Neuronal stem cell (in vitro differentiated cells): ENCODE results near the gene CGB1.
A peak's percentile ranks its signal among the peaks of the same experiment; 100 is the strongest.

Experiments
- DNase-seq: peaks from one replicate; pipeline ENCODE4 v3.0.0-alpha.2; 2013; ENCODE audit warnings: low spot score
- H2AFZ ChIP-seq: one replicate; pipeline ENCODE4 v1.6.1; 2013; ENCODE audit warnings: mild to moderate bottlenecking, low read length, inconsistent platforms
- H2AK5ac ChIP-seq: 2 replicates; pipeline ENCODE4 v1.6.1; 2013; ENCODE audit warnings: low read depth, mild to moderate bottlenecking, inconsistent platforms, low read length, moderate library complexity, mixed read lengths
- H2BK120ac ChIP-seq: 2 replicates; pipeline ENCODE4 v1.6.1; 2013; ENCODE audit warnings: low read depth, mild to moderate bottlenecking, inconsistent platforms, low read length, moderate library complexity, mixed read lengths
- H2BK12ac ChIP-seq: one replicate; pipeline ENCODE4 v1.6.1; 2013; ENCODE audit warnings: low read length, inconsistent platforms
- H2BK15ac ChIP-seq: 2 replicates; pipeline ENCODE4 v1.6.1; 2013; ENCODE audit warnings: mild to moderate bottlenecking, low read length, inconsistent platforms, mixed read lengths
- H2BK5ac ChIP-seq: one replicate; pipeline ENCODE4 v1.6.1; 2013; ENCODE audit warnings: inconsistent platforms, mild to moderate bottlenecking, low read length, moderate library complexity
- H3K14ac ChIP-seq: one replicate; pipeline ENCODE4 v1.6.1; 2013; ENCODE audit warnings: low read length, inconsistent platforms
- H3K18ac ChIP-seq: 2 replicates; pipeline ENCODE4 v1.6.1; 2013; ENCODE audit warnings: low read length, inconsistent platforms
- H3K23ac ChIP-seq: 2 replicates; pipeline ENCODE4 v1.6.1; 2013; ENCODE audit warnings: low read depth, mild to moderate bottlenecking, mixed read lengths, low read length, inconsistent platforms; ENCODE audit not compliant: poor library complexity
- H3K27ac ChIP-seq: replicated peaks from 3 replicates; pipeline ENCODE4 v1.5.1; 2013; ENCODE audit warnings: low read length, inconsistent platforms
- H3K27me3 ChIP-seq, 3 experiments: 2 replicates each; pipeline ENCODE4 v1.6.1; 2013; ENCODE audit warnings: low read length in 3 of 3, mild to moderate bottlenecking in 2 of 3, inconsistent platforms in 1 of 3, low read depth in 1 of 3, mixed read lengths in 1 of 3, moderate library complexity in 1 of 3; ENCODE audit not compliant: control insufficient read depth in 3 of 3, insufficient read depth in 3 of 3
- H3K36me3 ChIP-seq, 2 donors: replicated peaks in 1 of 2; 2 replicates each; pipeline ENCODE4 v1.6.1; 2013; ENCODE audit warnings: low read length in 2 of 2; ENCODE audit not compliant: control insufficient read depth in 2 of 2, insufficient read depth in 2 of 2
- H3K4ac ChIP-seq: 2 replicates; pipeline ENCODE4 v1.6.1; 2013; ENCODE audit warnings: inconsistent platforms, mild to moderate bottlenecking, low read length, moderate library complexity
- H3K4me1 ChIP-seq, 2 donors: 1 replicate in 1 of 2; 2 replicates in 1 of 2; pipeline ENCODE4 v1.6.1; 2013; ENCODE audit warnings: low read length in 2 of 2, low read depth in 1 of 2; ENCODE audit not compliant: control insufficient read depth in 2 of 2, insufficient read depth in 1 of 2
- H3K4me2 ChIP-seq: one replicate; pipeline ENCODE4 v1.6.1; 2013; ENCODE audit warnings: mild to moderate bottlenecking, low read length, inconsistent platforms; ENCODE audit not compliant: insufficient read depth, poor library complexity, severe bottlenecking
- H3K4me3 ChIP-seq, 2 donors: 2 replicates each; pipeline ENCODE4 v1.5.1; 2013; ENCODE audit warnings: low read length in 2 of 2, mild to moderate bottlenecking in 2 of 2, inconsistent platforms in 1 of 2, moderate library complexity in 1 of 2
- H3K79me1 ChIP-seq: one replicate; pipeline ENCODE4 v1.6.1; 2013; ENCODE audit warnings: low read depth, mild to moderate bottlenecking, inconsistent platforms, low read length, moderate library complexity
- H3K9ac ChIP-seq: one replicate; pipeline ENCODE4 v1.6.1; 2013; ENCODE audit warnings: mild to moderate bottlenecking, low read depth, low read length, inconsistent platforms; ENCODE audit not compliant: poor library complexity
- H3K9me3 ChIP-seq, 2 donors: replicated peaks in 1 of 2; 2 replicates each; pipeline versions ENCODE3 to v1.6.1; 2013; ENCODE audit warnings: low read length in 2 of 2, mild to moderate bottlenecking in 2 of 2, inconsistent platforms in 1 of 2, low read depth in 1 of 2, mixed read lengths in 1 of 2, moderate library complexity in 1 of 2; ENCODE audit not compliant: control insufficient read depth in 2 of 2, insufficient read depth in 1 of 2
- H4K8ac ChIP-seq: one replicate; pipeline ENCODE4 v1.6.1; 2013; ENCODE audit warnings: low read depth, mild to moderate bottlenecking, inconsistent platforms, low read length, moderate library complexity
- H4K91ac ChIP-seq: one replicate; pipeline ENCODE4 v1.6.1; 2013; ENCODE audit warnings: low read length, low read depth, mild to moderate bottlenecking, inconsistent platforms; ENCODE audit not compliant: poor library complexity
- WGBS, 2 donors: extraction: QIAGEN DNeasy Blood & Tissue Kit; methylation state at CpG; one replicate each; pipeline ENCODE4 v1.1.7; 2013; ENCODE audit warnings: missing lambda C conversion rate in 2 of 2, mixed read lengths in 1 of 2; ENCODE audit not compliant: insufficient read length in 2 of 2, insufficient replicate concordance in 1 of 2; ENCODE audit errors: extremely low coverage in 2 of 2; 5-methylcytosine and 5-hydroxymethylcytosine counted together

Gene CGB1

DNA sequence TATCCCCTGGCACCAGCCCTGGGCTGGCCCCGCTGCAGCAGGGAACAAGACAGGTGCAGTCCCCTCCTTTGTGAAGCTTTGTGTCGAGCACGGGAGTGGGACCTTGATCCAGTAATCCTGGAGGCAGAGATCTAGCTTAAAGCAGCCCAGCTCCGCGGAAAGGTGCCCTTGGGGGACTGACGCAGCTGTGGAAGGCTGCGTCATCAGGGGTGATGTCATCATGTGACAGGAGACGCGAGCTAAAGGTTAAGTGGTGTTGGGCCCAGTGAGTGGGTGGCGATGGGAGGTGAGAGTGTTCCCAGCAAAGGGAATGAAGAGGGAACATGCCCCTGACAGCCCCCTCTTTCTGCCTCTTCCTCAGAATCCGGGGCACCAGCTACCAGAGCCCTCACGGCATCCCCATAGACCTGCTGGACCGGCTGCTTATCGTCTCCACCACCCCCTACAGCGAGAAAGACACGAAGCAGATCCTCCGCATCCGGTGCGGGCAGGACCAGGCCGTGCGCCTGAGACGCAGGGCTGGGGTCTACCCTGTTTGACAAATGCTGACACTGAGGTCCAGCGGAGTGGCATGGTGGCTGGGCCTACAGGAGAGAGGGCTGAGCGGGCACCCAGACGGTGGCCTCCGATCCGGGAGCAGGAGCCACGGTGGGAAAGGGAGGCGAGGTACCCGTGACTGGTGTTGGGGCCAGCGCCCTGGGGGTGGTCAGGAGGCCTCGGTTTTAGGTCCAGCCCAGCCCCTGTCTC, 22.4 kb downstream of the CGB1 start:
- Histone ChIP-seq H3K36me3 (peaks cover 35 to 73% of the 10 kb centered on the region in 2 donors), H2BK120ac (no peak overlapping the region), H3K18ac (no peak overlapping the region), H3K9ac (peak overlapping the region; percentile 21), H2AK5ac (no peak overlapping the region), H2BK5ac (no peak overlapping the region), H2BK12ac (no peak overlapping the region), H3K14ac (no peak overlapping the region), H3K4me3 (no peak overlapping the region), H3K4ac (no peak overlapping the region), H4K8ac (no peak overlapping the region), H3K4me1 (peaks cover 0 to 2% of the 10 kb centered on the region in 2 donors), H3K79me1 (peaks cover 2% of the 10 kb centered on the region), H3K27ac (no peak overlapping the region), H3K23ac (peak overlapping the region; percentile 55), H3K27me3 (peaks cover 0 to 17% (median 0%) of the 10 kb centered on the region in 3 experiments), H4K91ac (no peak overlapping the region), H2BK15ac (no peak overlapping the region), H3K4me2 (no peak overlapping the region), H2AFZ (no peak overlapping the region), H3K9me3 (no peaks in the 10 kb centered on the region)
- no peak for DNase-seq
- no CpG with 5 or more reads among the region's 32 CpGs for WGBS, 2 donors

DNA sequence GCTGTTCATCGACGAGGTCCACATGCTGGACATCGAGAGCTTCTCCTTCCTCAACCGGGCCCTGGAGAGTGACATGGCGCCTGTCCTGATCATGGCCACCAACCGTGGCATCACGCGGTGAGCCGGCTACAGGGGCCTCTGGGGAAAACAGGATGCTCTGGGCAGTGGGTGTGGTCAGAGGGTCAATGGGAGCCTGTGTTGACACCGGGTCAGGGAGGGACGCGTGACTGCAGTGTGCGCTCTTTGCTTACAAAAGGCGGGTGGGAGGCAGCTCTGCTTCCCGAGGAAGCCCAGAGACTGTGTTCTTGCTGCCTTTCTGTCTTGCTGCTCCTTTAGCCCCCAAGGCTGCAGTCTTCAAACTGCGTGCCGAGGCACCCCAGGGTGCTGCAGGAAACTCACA, 25.5 kb downstream of the CGB1 start:
- Histone ChIP-seq H4K91ac (no peak overlapping the region), H3K23ac (no peak overlapping the region), H2AK5ac (no peak overlapping the region), H3K36me3 (peaks cover 49 to 85% of the 10 kb centered on the region in 2 donors), H3K4me1 (no peaks in the 10 kb centered on the region), H2BK5ac (no peak overlapping the region), H3K27me3 (no peaks in the 10 kb centered on the region), H3K18ac (no peak overlapping the region), H3K4me3 (no peak overlapping the region), H3K9ac (no peak overlapping the region), H2BK120ac (no peak overlapping the region), H3K4ac (no peak overlapping the region), H3K9me3 (no peaks in the 10 kb centered on the region), H3K4me2 (no peak overlapping the region), H4K8ac (no peak overlapping the region), H3K79me1 (peaks cover 5% of the 10 kb centered on the region), H2BK12ac (no peak overlapping the region), H3K14ac (no peak overlapping the region), H2BK15ac (no peak overlapping the region), H3K27ac (no peak overlapping the region), H2AFZ (no peak overlapping the region)
- no CpG with 5 or more reads among the region's 17 CpGs for WGBS, 2 donors
- DNase-seq, result no peak

DNA sequence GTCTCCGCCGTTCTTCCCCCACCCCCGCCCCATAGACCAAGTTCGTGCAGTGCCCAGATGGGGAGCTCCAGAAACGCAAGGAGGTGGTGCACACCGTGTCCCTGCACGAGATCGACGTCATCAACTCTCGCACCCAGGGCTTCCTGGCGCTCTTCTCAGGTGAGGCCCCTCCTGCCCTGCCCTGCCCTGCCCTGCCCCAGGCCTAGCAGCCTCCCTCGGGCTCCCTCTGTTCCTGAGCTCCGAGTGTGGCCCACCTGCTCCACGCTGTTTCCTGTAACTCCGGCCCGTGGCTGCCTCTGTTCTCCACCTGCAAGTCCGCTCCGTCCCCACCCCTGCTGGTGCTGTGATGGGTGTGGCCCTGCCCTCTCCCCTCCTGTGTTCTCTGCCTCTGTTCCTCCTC, 26.2 kb downstream of the CGB1 start:
- Histone ChIP-seq H3K9me3 (no peaks in the 10 kb centered on the region), H3K36me3 (peaks cover 49 to 84% of the 10 kb centered on the region in 2 donors), H3K4ac (no peak overlapping the region), H3K4me2 (no peak overlapping the region), H3K79me1 (peaks cover 5% of the 10 kb centered on the region), H3K18ac (no peak overlapping the region), H3K27ac (no peak overlapping the region), H2AFZ (no peak overlapping the region), H2BK12ac (no peak overlapping the region), H4K91ac (no peak overlapping the region), H3K23ac (no peak overlapping the region), H2BK5ac (no peak overlapping the region), H2BK120ac (no peak overlapping the region), H3K14ac (no peak overlapping the region), H3K27me3 (peaks cover 0 to 2% (median 0%) of the 10 kb centered on the region in 3 experiments), H3K4me3 (no peak overlapping the region), H3K9ac (no peak overlapping the region), H4K8ac (no peak overlapping the region), H3K4me1 (no peaks in the 10 kb centered on the region), H2AK5ac (no peak overlapping the region), H2BK15ac (no peak overlapping the region)
- no CpG with 5 or more reads among the region's 18 CpGs for WGBS, 2 donors
- DNase-seq, result no peak

DNA sequence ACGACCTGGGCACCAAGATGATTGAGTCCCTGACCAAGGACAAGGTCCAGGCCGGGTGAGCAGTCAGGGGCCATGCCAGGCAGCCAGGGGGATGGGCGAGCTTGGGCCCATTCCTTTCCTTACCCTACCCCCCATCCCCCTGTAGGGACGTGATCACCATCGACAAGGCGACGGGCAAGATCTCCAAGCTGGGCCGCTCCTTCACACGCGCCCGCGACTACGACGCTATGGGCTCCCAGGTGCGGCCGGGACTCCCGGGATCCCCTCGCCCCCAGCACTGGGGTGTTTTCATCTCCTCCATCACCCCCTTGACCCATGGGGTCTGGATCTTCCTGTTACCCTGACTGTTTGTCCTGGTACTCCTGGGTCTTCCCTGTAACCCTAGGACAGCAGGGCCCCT, 26.9 kb downstream of the CGB1 start:
- H3K9ac ChIP-seq, result no peak overlapping the region
- H3K36me3 ChIP-seq, result peaks cover 48 to 84% of the 10 kb centered on the region in 2 donors
- H3K27ac ChIP-seq, result no peak overlapping the region
- no peak overlapping the region for H3K14ac ChIP-seq
- H2BK5ac ChIP-seq, result no peak overlapping the region
- peaks cover 0 to 2% (median 0%) of the 10 kb centered on the region in 3 experiments for H3K27me3 ChIP-seq
- DNase-seq, result no peak
- H3K18ac ChIP-seq, result no peak overlapping the region
- no peak overlapping the region for H3K4ac ChIP-seq
- no peak overlapping the region for H2AFZ ChIP-seq
- no peak overlapping the region for H3K23ac ChIP-seq
- no peak overlapping the region for H4K91ac ChIP-seq
- no peak overlapping the region for H2BK12ac ChIP-seq
- H3K79me1 ChIP-seq, result peaks cover 5% of the 10 kb centered on the region
- H2AK5ac ChIP-seq, result no peak overlapping the region
- no peak overlapping the region for H2BK120ac ChIP-seq
- no peaks in the 10 kb centered on the region for H3K4me1 ChIP-seq
- no peak overlapping the region for H3K4me2 ChIP-seq
- H3K9me3 ChIP-seq, result no peaks in the 10 kb centered on the region
- no peak overlapping the region for H4K8ac ChIP-seq
- no peak overlapping the region for H2BK15ac ChIP-seq
- H3K4me3 ChIP-seq, result no peak overlapping the region
- no CpG with 5 or more reads among the region's 18 CpGs for WGBS, 2 donors
